ENCODE measurements around the gene MAVS. TPM values are rescaled to one million over a fixed set of nuclear protein-coding genes. Genes with fewer than 3 reads are reported as not detected.

MAVS gene
- polyA plus RNA-seq, 1 experiment: 17.4 TPM

DNA sequence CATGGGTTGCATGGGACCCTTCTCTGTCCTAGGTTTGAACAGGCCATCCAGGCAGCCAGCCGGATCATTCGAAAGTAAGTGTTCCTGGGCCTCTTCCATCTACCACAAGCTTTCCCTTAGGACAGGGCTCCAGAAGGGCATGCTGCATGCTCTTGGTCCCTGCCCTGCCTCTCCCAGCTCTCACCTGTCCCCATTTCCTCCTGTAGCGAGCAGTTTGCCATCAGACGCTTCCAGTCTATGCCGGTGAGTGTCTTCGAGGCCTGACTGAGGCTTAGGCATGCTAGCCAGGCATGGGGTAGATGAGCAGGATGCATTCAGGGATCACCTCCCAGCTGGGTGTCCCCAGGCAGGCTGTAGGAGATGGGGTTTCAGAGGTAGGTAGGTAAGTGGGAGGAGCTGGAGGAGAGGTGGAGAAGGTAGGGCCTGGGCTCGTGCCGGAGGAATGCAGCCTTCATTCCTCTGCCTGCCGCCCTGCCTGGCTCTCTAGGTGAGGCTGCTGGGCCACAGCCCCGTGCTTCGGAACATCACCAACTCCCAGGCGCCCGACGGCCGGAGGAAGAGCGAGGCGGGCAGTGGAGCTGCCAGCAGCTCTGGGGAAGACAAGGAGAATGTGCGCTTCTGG is 46.3 kb upstream of the MAVS start:
- CTCF ChIA-PET: interaction anchor here (2.7 kb wide), 1 partner anchor 18 kb away, joined by 12 read pairs; no protein-coding TSS in a partner anchor
- H3K36me3 ChIP-seq (ENCODE audit: control insufficient read depth, insufficient read depth, low read length): peaks cover 45% of the 10 kb centered on the region
- POLR2A ChIA-PET: no interaction called here
- DNase-seq (ENCODE audit: low read depth): no peak
- TF ChIP-seq, protein P1, sequence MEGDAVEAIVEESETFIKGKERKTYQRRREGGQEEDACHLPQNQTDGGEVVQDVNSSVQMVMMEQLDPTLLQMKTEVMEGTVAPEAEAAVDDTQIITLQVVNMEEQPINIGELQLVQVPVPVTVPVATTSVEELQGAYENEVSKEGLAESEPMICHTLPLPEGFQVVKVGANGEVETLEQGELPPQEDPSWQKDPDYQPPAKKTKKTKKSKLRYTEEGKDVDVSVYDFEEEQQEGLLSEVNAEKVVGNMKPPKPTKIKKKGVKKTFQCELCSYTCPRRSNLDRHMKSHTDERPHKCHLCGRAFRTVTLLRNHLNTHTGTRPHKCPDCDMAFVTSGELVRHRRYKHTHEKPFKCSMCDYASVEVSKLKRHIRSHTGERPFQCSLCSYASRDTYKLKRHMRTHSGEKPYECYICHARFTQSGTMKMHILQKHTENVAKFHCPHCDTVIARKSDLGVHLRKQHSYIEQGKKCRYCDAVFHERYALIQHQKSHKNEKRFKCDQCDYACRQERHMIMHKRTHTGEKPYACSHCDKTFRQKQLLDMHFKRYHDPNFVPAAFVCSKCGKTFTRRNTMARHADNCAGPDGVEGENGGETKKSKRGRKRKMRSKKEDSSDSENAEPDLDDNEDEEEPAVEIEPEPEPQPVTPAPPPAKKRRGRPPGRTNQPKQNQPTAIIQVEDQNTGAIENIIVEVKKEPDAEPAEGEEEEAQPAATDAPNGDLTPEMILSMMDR (IDR thresholded peaks at IDR 0.05; ENCODE audit: insufficient read depth, low read depth, low read length): no peak
- no peaks in the 10 kb centered on the region for H3K27me3 ChIP-seq (ENCODE audit: control insufficient read depth, insufficient read depth, low read length)
- H3K4me3 ChIP-seq (ENCODE audit: low read depth, low read length): no peak overlapping the region

DNA sequence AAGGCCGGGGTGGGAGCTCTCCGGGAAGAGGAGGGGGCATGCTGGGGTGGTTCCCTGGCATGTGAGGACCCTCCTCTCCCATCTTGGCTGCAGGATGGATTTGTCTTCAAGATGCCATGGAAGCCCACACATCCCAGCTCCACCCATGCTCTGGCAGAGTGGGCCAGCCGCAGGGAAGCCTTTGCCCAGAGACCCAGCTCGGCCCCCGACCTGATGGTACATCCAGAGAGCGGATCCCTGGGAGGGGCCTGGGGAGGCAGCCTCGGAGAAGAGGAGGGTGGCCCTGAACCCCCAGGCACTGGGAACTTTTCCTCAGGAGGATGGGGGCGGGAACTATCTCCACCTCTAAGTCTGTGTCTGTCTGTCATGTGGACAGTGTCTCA is 45.8 kb upstream of the MAVS start:
- CTCF ChIA-PET: interaction anchor here (2.7 kb wide), 1 partner anchor 18 kb away, joined by 12 read pairs; no protein-coding TSS in a partner anchor
- H3K36me3 ChIP-seq (ENCODE audit: control insufficient read depth, insufficient read depth, low read length): peaks cover 45% of the 10 kb centered on the region

DNA sequence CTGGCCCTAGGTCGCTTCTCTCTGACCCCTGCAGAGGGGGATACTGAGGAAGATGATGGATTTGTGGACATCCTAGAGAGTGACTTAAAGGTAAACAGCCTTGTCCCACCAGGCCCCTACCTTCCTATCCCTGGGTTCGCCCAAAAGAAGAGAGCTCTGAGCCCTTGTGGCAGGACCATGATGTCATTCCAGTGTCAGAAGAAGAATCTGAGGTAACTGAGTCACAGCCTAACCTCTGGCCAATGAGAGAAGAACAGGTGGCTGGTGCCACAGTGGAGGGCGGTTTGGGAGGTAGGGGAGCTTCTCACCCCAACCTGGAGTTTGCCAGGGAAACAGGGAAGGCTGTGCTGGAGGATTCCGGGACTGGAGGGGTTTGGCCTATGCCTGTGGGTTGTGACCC is 45.3 kb upstream of the MAVS start:
- Histone ChIP-seq H3K4me3 (ENCODE audit: low read depth, low read length) (no peak overlapping the region), H3K36me3 (ENCODE audit: control insufficient read depth, insufficient read depth, low read length) (peaks cover 47% of the 10 kb centered on the region), H3K27me3 (ENCODE audit: control insufficient read depth, insufficient read depth, low read length) (no peaks in the 10 kb centered on the region)
- ChIA-PET CTCF (interaction anchor here (1.1 to 2.7 kb wide), 2 partner anchors 15 to 18 kb away, joined by 3 to 12 read pairs; partner anchors contain the start of gene CENPB), POLR2A (interaction anchor here (0.5 kb wide), 1 partner anchor 8 kb away, joined by 3 read pairs; no protein-coding TSS in a partner anchor)
- no peak for DNase-seq (ENCODE audit: low read depth)
- TF ChIP-seq, protein P1 (IDR thresholded peaks at IDR 0.05; ENCODE audit: insufficient read depth, low read depth, low read length): no peak

More for the DNA sequence above, 45.8 kb upstream of the MAVS start:
- H3K4me3 ChIP-seq (ENCODE audit: low read depth, low read length): no peak overlapping the region
- H3K27me3 ChIP-seq (ENCODE audit: control insufficient read depth, insufficient read depth, low read length): no peaks in the 10 kb centered on the region
- POLR2A ChIA-PET: interaction anchor here (0.5 kb wide), 1 partner anchor 9 kb away, joined by 3 read pairs; no protein-coding TSS in a partner anchor
- TF ChIP-seq, protein P1 (IDR thresholded peaks at IDR 0.05; ENCODE audit: insufficient read depth, low read depth, low read length): no peak
- DNase-seq (ENCODE audit: low read depth): no peak

DNA sequence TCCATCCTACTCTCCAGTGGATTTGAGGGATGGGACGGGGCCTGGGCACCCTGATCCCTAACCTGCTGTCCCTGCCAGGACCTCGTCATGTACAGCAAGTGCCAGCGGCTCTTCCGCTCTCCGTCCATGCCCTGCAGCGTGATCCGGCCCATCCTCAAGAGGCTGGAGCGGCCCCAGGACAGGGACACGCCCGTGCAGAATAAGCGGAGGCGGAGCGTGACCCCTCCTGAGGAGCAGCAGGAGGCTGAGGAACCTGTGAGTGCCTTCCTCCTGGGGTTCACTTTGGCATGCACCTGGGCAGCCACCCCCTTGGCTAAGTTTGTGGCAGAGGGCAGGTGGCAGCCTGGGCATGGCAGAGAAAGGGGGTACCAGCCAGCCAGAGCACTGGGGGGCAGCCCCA is 44.8 kb upstream of the MAVS start:
- Histone ChIP-seq H3K36me3 (ENCODE audit: control insufficient read depth, insufficient read depth, low read length) (peaks cover 47% of the 10 kb centered on the region), H3K4me3 (ENCODE audit: low read depth, low read length) (no peak overlapping the region), H3K27me3 (ENCODE audit: control insufficient read depth, insufficient read depth, low read length) (no peaks in the 10 kb centered on the region)
- ChIA-PET CTCF (interaction anchor here (1.1 kb wide), 1 partner anchor 15 kb away, joined by 3 read pairs; the partner anchor contains the start of gene CENPB), POLR2A (no interaction called here)
- TF ChIP-seq, protein P1 (IDR thresholded peaks at IDR 0.05; ENCODE audit: insufficient read depth, low read depth, low read length): no peak
- no peak for DNase-seq (ENCODE audit: low read depth)

DNA sequence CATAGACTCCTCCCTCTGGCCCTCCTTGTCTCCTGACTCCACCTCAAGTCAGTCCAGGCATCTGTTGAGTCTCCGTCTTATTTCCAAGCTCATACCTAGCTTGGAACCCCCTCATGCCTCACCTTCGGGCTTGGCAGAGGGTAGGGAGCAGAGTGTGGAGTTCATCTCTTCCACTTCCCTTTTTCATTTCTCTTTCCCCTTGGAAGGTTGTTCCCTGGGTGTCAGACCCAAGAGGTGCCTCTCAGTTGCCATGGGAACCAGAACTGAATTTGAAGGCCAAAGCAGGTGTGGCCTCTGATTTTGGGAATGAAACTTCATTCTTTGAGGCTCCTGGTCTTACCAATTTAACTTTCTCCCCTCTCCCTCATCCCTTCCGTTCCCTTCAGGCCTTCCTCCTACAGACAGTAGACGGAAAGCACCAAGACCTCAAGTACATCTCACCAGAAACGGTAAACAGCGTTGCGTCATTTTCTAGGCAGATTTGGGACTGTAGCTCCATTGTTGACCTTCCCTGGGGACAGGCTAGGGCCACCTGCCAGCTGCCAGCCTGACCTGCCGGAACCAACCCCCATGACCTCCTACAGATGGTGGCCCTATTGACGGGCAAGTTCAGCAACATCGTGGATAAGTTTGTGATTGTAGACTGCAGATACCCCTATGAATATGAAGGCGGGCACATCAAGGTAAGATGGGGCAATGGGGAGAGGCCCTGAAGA is 44.0 kb upstream of the MAVS start:
- POLR2A ChIA-PET: no interaction called here
- CTCF ChIA-PET: interaction anchor here (0.6 to 1.6 kb wide), 2 partner anchors 13 to 16 kb away, joined by 3 to 6 read pairs; partner anchors contain the start of gene CENPB
- H3K27me3 ChIP-seq (ENCODE audit: control insufficient read depth, insufficient read depth, low read length): no peaks in the 10 kb centered on the region
- TF ChIP-seq, protein P1 (IDR thresholded peaks at IDR 0.05; ENCODE audit: insufficient read depth, low read depth, low read length): no peak
- H3K36me3 ChIP-seq (ENCODE audit: control insufficient read depth, insufficient read depth, low read length): peaks cover 45% of the 10 kb centered on the region
- no peak overlapping the region for H3K4me3 ChIP-seq (ENCODE audit: low read depth, low read length)
- no peak for DNase-seq (ENCODE audit: low read depth)
